Esophagus (tissue), 2 donors: ENCODE data around the gene RPP14. TPM values are rescaled to one million over a fixed set of nuclear protein-coding genes. Genes with fewer than 3 reads are reported as not detected.
"Not testable (repeated sequence)": the region's sequence is repeated elsewhere in the genome, so short reads cannot be mapped to it uniquely, and the experiment has no call there.

Experiments
- H3K27ac ChIP-seq, 2 donors: one replicate each; pipeline ENCODE4 v1.5.1; 2013; ENCODE audit warnings: low read depth in 2 of 2, mild to moderate bottlenecking in 2 of 2, inconsistent platforms in 1 of 2, low read length in 1 of 2, moderate library complexity in 1 of 2
- H3K27me3 ChIP-seq, 2 donors: one replicate each; pipeline ENCODE4 v1.6.1; 2013; ENCODE audit warnings: low read length in 2 of 2, control low read depth in 1 of 2, mild to moderate bottlenecking in 1 of 2; ENCODE audit not compliant: insufficient read depth in 2 of 2, control insufficient read depth in 1 of 2
- H3K36me3 ChIP-seq, 2 donors: one replicate each; pipeline ENCODE4 v1.6.1; 2013; ENCODE audit warnings: low read length in 1 of 2; ENCODE audit not compliant: control insufficient read depth in 2 of 2, insufficient read depth in 2 of 2
- H3K4me1 ChIP-seq, 2 donors: one replicate each; pipeline ENCODE4 v1.6.1; 2013; ENCODE audit warnings: low read length in 1 of 2; ENCODE audit not compliant: control insufficient read depth in 2 of 2, insufficient read depth in 2 of 2
- H3K4me3 ChIP-seq, 2 donors: one replicate each; pipeline ENCODE4 v1.5.1; 2013; ENCODE audit warnings: low read length in 2 of 2, mild to moderate bottlenecking in 2 of 2, low read depth in 1 of 2, moderate library complexity in 1 of 2
- H3K9me3 ChIP-seq, 2 donors: one replicate each; pipeline ENCODE4 v1.6.1; 2013; ENCODE audit warnings: mild to moderate bottlenecking in 2 of 2, low read depth in 1 of 2, low read length in 1 of 2, moderate library complexity in 1 of 2; ENCODE audit not compliant: control insufficient read depth in 2 of 2, insufficient read depth in 1 of 2
- WGBS, 2 donors: extraction: QIAGEN DNeasy Blood & Tissue Kit; methylation state at CpG; one replicate each; pipeline ENCODE4 v1.1.7; 2013; 5-methylcytosine and 5-hydroxymethylcytosine counted together
- polyA plus RNA-seq, 2 donors: library from polyadenylated mRNA; stranded (reverse); fragments of 200-250 nt; gene quantifications; one replicate each; pipeline ENCODE4 v1.2.3, GENCODE V29; 2013
- donor health status: healthy with polysubstance abuse.
- donor health status: Bipolar disorder and iron deficiency.

The RPP14 gene
- 1 to 10 TPM; 7.5 to 8.4 TPM for polyA plus RNA-seq

DNA sequence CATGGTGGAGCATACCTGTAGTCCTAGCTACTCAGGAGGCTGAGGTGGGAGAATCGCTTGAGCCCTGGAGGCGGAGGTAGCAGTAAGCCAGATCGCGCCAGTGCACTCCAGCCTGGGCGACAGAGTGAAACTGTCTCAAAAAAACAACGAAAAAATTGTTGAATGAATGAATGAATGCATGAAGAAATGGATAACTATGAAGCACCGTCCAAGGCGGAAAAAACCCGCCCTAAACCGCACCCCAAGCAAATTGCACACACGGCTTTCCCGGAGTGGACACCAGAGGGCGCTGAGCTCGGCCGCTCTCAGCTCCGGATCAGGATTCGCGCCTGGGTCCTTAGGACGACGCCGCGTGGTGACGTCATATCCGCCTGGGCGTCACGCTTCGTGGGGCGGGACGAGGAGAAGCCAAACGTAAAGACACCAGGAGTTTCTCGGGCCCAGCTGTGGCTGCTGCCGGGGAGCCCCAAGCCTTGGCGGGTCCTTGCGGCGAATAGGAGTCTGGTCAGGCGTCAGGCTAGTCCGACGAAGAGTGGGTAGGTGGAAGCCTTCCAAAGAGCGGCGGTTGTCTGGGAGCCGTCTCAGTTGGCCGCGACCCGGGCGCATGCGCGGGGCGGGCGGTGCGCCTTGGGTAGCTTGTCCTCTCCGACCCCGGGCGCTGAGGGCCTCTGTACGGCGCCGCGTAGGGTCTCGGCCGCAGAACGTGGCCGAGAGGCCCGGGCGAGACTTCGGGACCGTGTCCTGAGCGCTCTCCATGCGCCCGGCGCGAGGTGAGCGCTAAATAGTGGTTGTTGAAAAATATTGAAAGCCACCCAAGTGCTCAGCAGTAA lies at the start of gene RPP14, which contains the start of gene HTD2:
RPP14 (plus strand) TSS at position 364 of the 830 bp plus-strand sequence. CDS start 4,085 bp downstream, outside the sequence.
HTD2 (plus strand) TSS at position 639 of the 830 bp plus-strand sequence. CDS start 11,094 bp downstream, outside the sequence.
- no peaks in the 10 kb centered on the region for H3K27me3 ChIP-seq
- 4% methylated on average over 66 to 71 of the region's 71 CpGs for WGBS, 2 donors
- peak within 1 kb of the TSS; percentile 93 to 99 for H3K27ac ChIP-seq
- H3K9me3 ChIP-seq, result no peaks in the 10 kb centered on the region
- peaks cover 0 to 4% of the 10 kb centered on the region in 2 donors for H3K4me1 ChIP-seq
- H3K36me3 ChIP-seq, result peaks cover 0 to 5% of the 10 kb centered on the region in 2 donors
- peak within 1 kb of the TSS; percentile 75 to 78 for H3K4me3 ChIP-seq

DNA sequence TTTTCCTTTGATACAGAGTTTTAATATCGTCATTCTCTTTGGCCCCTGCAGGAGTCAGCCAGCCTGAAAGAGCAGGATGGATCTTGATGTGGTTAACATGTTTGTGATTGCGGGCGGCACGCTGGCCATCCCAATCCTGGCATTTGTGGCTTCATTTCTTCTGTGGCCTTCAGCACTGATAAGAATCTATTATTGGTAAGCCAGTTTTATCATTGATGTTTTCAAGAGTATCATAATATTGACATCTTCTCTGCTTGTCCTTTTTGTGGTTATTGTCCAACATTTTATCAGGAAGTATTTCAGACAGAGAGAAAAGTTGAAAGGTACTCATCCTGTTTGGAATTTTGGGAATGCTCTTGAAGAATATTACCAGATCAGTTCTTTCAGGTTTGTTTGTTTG lies 49.5 kb upstream of the RPP14 start:
- no peaks in the 10 kb centered on the region for H3K9me3 ChIP-seq
- H3K4me1 ChIP-seq, result no peaks in the 10 kb centered on the region
- no peak overlapping the region for H3K4me3 ChIP-seq
- no peak overlapping the region for H3K27ac ChIP-seq
- H3K36me3 ChIP-seq, result peaks cover 8 to 11% of the 10 kb centered on the region in 2 donors
- H3K27me3 ChIP-seq, result no peaks in the 10 kb centered on the region
- WGBS, 2 donors, result 94 to 95% methylated on average over 4 of the region's 4 CpGs

DNA sequence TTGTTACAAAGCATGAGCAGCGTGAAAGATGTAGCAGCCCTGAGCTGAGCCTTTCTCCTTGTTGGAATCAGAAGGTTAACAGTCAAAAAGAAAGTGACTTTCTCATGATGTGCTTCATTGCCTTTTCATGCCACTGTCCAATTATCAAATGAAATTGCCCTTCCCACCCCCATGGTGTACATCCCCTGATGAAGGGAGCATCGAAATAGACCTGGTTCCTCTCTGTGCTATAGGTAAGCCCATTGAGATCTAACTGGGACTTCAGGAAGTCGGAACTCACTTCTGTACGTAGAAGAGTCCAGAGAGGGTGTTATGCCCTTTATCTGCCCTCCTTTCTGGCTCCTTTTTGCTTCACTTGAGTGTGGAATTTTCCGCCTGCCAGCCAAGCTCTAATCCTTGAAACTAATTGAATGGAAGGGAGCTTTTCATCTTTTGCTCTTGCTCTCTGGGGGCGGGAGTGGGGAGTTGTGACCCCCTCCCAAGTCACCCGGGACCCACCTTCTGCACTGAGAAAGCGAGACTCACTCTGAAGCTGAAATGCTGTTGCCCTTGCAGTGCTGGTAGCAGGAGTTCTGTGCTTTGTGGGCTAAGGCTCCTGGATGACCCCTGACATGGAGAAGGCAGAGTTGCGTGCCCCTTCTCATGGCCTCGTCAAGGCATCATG lies 47.5 kb upstream of the RPP14 start:
- no peak overlapping the region for H3K4me3 ChIP-seq
- 90 to 92% methylated on average over 10 of the region's 10 CpGs for WGBS, 2 donors
- H3K9me3 ChIP-seq, result no peaks in the 10 kb centered on the region
- H3K27ac ChIP-seq, result no peak overlapping the region
- H3K36me3 ChIP-seq, result peaks cover 8 to 11% of the 10 kb centered on the region in 2 donors
- H3K27me3 ChIP-seq, result no peaks in the 10 kb centered on the region
- H3K4me1 ChIP-seq, result no peaks in the 10 kb centered on the region

DNA sequence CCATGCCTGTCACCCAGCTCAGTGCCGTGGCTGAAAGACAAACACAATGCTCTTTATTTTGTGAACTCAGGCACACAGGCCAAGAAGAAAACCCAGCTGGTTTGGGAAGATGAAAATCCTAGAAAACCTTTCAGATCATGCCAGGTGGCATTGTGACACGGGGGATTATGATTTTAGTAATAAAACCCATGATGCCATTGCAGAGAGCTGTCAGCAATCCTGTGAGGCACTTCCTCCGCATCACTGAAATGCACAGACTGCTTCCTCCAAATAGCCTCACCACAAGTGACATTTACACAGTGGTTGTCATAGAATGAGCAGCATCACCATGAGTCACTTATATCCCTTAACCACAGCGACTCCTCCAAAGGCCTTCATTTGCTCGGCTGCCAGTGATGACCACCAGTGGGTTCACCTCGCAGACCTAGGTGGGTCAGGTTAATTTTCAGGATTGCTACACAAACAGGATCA lies 45.7 kb upstream of the RPP14 start:
- Histone ChIP-seq H3K27ac (no peak overlapping the region), H3K4me3 (no peak overlapping the region), H3K36me3 (peaks cover 8 to 11% of the 10 kb centered on the region in 2 donors), H3K4me1 (no peaks in the 10 kb centered on the region), H3K9me3 (no peaks in the 10 kb centered on the region), H3K27me3 (no peaks in the 10 kb centered on the region)
- WGBS, 2 donors, result 78 to 84% methylated on average over 6 of the region's 6 CpGs

DNA sequence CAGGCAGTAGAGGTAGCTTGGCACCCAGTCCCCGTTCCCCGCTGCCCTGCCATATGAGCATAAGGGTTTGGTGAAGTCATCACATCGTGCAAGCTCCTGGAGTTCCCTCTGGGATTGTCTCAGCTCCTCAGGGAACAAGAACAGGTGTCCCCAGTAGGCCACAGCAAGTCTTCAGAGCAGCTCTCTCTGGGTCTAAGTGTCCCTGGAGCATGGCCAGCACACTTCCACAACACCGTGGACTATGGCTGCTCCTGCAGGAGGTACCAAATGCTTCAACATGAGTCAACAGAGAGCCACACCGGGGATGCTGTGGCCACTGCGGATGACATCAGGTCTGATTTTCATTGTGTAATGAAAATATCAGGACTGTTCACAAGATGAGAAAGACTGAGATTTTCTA lies 45.3 kb upstream of the RPP14 start:
- Histone ChIP-seq H3K4me1 (no peaks in the 10 kb centered on the region), H3K9me3 (no peaks in the 10 kb centered on the region), H3K27ac (no peak overlapping the region), H3K36me3 (peaks cover 8 to 11% of the 10 kb centered on the region in 2 donors), H3K4me3 (no peak overlapping the region), H3K27me3 (no peaks in the 10 kb centered on the region)
- WGBS, 2 donors, result 85 to 88% methylated on average over 6 of the region's 6 CpGs

DNA sequence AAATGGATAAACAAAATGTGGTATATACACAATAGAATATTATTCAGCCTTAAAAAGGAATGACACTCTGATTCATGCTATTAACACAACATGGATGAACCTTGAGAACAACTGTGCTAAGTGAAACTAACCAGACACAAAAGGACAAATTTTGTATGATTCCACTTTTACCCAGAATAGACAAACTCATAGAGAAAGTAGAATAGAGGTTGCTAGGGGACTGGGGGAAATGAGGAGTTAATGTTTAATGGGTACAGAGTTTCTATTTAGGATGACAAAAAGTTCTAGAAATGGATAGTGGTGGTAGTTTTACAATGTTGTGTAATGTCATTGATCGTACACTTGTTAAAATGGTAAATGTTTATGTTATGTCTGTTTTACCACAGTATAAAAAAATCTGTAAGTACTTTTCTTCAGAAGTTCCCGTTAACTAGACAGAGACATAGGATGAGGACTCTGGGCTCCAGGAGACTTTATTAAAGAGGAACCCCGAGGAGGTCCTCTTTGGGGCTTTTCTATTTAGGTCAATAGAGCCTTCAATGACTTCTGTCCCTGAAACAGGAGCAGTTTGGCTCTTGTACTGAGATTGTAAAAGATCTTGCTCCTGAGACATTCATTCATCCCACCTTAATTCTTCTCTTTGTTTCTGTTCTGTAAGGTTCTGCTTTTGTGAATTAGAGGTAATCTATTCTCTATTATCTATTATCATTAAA lies 43.9 kb upstream of the RPP14 start:
- no peaks in the 10 kb centered on the region for H3K9me3 ChIP-seq
- WGBS, 2 donors, result 85 to 91% methylated on average over 3 of the region's 3 CpGs
- H3K4me1 ChIP-seq, result no peaks in the 10 kb centered on the region

DNA sequence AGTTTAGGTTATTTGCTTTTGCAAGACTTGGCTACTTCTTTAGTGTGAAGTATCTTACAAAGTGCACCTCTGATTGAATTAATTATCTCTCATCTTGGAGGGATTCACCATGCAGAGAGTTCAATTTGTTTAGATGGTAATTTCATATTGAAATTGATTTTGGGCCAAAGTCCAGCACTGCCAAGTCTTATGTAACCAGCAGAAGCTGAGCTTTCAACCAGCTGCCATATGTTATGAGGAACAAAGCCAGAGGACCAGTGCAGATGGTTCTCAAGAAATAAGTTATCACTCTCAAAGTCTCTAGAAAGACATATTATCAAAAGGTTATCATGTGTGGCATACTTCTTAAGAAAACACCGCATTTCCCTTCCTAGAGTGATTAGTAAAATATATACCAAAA lies 39.5 kb upstream of the RPP14 start:
- peaks cover 0 to 3% of the 10 kb centered on the region in 2 donors for H3K4me1 ChIP-seq
- no peaks in the 10 kb centered on the region for H3K27me3 ChIP-seq
- H3K36me3 ChIP-seq, result peaks cover 0 to 9% of the 10 kb centered on the region in 2 donors
- WGBS, 2 donors, result 67 to 85% methylated on average over 1 of the region's 1 CpG
- no peak overlapping the region for H3K27ac ChIP-seq
- no peak overlapping the region for H3K4me3 ChIP-seq
- no peaks in the 10 kb centered on the region for H3K9me3 ChIP-seq

More for the DNA sequence above, 43.9 kb upstream of the RPP14 start:
- Histone ChIP-seq H3K27me3 (no peaks in the 10 kb centered on the region), H3K4me3 (no peak overlapping the region), H3K36me3 (peaks cover 8 to 11% of the 10 kb centered on the region in 2 donors), H3K27ac (no peak overlapping the region)

DNA sequence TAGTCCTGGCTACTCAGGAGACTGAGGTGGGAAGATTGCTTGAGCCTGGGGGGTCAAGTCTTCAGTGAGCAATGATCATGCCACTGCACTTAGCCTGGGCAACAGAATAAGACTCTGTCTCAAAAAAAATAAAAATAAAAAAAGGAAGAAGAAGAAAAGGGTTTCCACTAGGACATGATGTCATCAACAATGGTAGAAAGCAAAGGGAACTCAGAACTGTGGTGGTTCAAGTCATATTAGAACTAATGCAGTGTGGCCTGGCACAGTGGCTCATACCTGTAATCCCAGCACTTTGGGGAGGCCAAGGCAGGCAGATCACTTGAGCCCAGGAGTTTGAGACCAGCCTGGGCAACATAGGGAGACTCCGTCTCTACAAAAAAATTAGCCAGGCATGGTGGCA lies 38.5 kb upstream of the RPP14 start:
- H3K27me3 ChIP-seq, H3K4me1 ChIP-seq, H3K4me3 ChIP-seq, H3K27ac ChIP-seq, H3K36me3 ChIP-seq, H3K9me3 ChIP-seq: not testable (repeated sequence)
- 95% methylated on average over 1 of the region's 1 CpG for WGBS, 2 donors

DNA sequence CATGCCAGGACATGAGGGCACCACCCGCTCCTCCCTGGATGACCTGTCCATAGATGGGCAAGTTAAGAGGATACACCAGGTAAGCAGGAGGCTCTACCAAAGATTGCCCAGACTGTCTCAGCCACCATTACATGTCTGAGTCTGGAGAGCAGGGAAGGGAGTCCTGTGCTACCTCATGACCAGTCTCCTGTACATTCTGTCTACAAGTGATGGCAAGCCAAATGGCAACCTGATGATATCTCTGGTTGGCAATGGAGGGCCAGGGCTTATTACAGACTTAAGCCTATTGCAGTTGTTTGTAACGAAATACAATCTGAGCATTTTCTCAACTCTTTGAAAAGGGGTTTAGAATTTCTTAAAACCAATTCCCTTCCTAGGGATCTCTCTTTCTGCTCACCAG lies 36.7 kb upstream of the RPP14 start:
- H3K36me3 ChIP-seq, result peaks cover 0 to 9% of the 10 kb centered on the region in 2 donors
- no peak overlapping the region for H3K27ac ChIP-seq

More for the DNA sequence above, 36.7 kb upstream of the RPP14 start:
- H3K4me3 ChIP-seq, result no peak overlapping the region
- no peaks in the 10 kb centered on the region for H3K9me3 ChIP-seq
- H3K27me3 ChIP-seq, result no peaks in the 10 kb centered on the region
- 88 to 95% methylated on average over 2 of the region's 2 CpGs for WGBS, 2 donors
- peaks cover 0 to 6% of the 10 kb centered on the region in 2 donors for H3K4me1 ChIP-seq
